ENCODE results near the gene ABHD12.
"Not testable (repeated sequence)": the region's sequence is repeated elsewhere in the genome, so short reads cannot be mapped to it uniquely, and the experiment has no call there.

Gene ABHD12

GRCh38 chr20:25353353-25353746 lies 37.3 kb downstream of the ABHD12 start:
- no peak for DNase-seq

- no peak for DNase-seq
These were observed 37.9 kb downstream of the ABHD12 start for GRCh38 chr20:25352746-25353145.

GRCh38 chr20:25351024-25351360 lies 39.6 kb downstream of the ABHD12 start:
- no peak for DNase-seq

DNA sequence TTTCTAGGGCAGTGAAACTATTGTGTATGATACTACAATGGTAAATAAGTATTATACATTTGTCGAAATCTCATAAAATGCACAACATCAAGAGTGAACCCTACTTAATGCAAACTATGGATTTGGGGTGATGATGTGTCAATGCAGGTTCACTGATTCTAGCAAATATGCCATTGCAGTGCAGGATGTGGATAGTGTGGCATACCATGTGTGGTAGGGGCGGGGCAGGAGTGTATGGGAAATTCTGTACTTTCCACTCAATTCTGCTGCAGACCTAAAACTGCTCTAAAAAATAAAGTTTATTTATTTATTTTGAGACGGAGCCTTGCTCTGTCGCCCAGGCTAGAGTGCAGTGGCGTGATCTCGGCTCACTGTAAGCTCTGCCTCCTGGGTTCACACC lies 44.3 kb downstream of the ABHD12 start:
- DNase-seq = no peak

- DNase-seq = no peak
These were observed 44.9 kb downstream of the ABHD12 start for GRCh38 chr20:25345721-25346120.

GRCh38 chr20:25344634-25345033 lies 46.0 kb downstream of the ABHD12 start:
- no peak for DNase-seq

- DNase-seq = peak; percentile 21
These were observed 48.6 kb downstream of the ABHD12 start for GRCh38 chr20:25341716-25342680.

DNA sequence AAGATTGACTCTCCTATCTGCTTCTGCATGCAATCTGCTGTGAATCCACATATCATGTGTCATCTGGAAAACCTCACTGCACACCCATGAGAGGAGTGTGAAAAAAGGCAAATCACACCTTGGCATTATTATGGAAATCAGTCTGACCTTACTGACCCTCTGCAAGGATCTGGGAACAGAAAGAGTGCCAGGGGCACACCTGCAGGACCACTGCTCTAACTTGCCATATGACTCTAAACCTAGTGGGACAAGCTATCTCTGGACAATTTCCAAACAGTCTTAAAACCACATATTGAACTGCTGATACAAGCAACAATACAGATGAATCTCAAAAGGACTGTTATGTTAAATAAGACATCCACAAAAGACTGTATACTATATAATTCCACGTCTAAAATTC lies 50.3 kb downstream of the ABHD12 start:
- no peak for DNase-seq

DNA sequence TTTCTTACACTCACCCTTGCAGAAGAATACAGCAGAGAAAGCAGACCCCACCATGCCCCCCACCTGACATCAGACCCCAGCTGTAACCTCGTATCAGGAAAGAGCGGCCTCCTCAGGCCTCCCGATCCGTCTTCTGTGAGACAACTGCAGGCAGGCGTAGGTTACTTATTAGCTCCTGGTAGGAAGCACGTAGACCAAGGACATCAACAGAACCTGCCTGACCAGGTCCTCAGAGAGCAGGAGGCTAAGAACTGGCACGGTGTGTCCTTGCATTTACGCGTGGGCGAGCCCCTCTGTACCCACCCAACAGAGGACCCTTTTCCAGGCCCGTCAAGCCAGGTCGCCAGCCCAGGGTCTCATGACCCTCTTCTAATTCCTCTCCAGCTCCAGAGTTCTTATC lies 51.0 kb downstream of the ABHD12 start:
- no peak for DNase-seq

DNA sequence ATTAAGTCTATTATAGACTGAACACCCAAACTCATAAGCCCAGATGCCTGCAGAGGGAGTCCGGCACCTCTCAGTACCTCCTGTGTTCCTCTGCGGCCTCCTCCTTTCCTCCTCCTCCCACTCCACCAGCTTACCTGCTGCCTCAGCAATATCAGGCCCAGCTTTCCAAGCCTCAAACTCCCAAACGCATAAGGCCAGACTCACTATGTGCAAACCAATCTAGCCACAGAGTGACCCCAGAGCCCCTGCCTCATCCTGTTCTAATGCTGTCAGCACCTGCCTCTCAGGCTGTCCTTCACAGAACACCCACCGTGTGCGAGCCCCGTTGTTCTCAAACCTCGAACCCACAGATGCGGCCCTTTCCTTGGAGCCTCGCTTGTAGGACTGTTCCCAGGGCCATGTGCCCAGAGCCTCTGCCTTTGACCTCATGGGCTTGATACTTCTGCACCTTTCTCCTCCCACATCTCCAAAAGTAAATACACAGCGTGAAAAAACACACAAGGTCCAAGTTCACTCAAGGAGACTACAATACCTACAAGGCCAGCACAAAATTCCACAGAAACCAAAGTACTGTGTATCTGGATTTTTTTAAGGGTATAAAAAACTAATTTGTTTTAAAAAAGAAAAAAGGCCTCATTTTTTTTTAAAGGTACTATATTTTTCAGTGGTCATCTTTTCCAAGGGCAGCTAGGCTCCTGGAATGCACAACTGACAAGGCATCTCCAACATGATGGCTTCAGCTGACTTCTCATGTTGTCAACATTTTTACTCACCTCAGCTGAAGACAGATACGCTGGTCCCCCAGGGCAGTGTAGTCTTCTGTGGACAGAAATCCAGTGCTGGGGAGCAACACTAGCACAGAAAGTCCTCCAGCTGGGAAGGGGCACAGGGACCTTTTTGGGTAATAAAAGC lies 52.3 kb downstream of the ABHD12 start:
- DNase-seq = no peak

- DNase-seq = peak; percentile 17
These were observed 53.8 kb downstream of the ABHD12 start for GRCh38 chr20:25336561-25337422.

DNA sequence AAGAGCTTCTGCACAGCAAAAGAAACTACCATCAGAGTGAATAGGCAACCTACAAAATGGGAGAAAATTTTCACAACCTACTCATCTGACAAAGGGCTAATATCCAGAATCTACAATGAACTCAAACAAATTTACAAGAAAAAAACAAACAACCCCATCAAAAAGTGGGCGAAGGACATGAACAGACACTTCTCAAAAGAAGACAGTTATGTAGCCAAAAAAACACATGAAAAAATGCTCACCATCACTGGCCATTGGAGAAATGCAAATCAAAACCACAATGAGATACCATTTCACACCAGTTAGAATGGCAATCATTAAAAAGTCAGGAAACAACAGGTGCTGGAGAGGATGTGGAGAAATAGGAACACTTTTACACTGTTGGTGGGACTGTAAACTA lies 55.7 kb downstream of the ABHD12 start:
- DNase-seq = not testable (repeated sequence)

DNA sequence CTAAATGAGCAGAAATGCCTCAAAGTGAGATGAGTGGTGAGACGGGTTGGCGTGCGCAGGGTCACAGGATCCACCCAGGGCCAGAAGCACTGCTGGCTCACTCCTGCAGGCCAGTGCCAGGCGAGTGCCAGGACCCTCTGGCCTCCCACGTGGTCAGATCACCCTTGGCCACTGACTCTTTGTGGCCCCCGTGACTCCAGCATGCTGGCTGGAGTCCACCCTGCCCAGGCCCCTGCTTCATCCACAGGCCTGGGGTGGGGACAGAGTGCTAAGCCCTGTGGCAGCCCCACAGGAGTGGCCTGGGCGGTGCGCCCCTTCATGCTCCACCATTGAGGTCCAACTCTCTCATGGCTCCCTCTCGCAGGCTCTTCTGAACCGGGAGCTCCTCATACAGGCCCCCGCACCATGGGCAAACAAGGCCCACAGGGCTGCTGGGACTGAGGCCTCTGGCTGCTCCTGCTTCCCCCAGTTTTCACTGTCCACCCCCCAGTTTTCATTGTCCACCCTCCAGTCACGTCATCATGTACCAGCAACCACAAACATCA lies 61.6 kb downstream of the ABHD12 start:
- DNase-seq = no peak

DNA sequence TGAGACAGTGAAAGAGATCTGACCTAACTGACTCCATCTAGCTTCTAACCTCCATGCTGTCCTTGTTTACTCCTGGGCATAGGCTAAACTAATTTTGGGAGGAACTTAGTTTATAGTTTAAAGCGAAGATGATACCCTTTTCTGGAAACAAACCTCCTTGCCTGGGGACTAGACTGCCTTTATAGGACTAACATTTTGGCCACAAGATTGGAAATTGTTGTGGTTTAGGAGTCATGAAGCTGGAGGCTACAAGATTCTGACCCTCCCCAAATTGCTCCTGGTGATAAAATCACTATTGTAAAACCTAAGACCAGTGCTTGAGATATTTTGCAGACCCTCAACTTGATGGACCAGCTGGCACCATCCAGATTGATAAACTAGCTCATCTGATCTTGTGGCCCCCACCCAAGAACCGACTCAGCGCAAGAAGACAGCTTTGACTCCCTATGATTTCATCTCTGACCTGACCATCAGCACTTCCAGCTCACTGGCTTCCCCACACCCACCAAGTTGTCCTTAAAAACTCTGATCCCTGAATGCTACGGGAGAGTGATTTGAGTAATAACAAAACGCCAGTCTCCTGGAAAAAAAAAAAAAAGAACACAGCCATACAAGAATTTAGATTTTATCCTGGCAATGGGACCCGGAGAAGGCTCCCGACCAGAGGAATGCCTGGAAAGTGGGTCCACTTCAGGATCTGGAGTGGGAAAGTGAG lies 63.0 kb downstream of the ABHD12 start:
- no peak for DNase-seq

DNA sequence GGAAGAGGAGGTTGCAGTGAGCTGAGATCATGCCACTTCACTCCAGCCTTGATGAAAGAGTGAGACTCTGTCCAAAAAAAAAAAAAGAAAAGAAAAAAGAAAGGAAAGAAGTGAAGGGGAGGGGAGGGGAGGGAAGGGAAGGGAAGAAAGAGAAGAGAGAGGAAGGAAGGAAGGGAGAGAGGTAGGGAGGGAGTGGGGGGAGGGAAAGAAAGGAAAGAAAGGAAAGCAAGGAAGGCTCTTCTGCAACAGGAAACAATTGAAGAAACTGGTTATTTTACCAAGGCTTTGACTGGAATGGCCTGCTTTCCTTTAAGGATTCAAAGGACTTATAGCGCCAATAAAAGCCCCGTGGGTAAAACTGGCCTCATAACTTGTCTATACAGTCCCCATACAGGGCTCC lies 64.6 kb downstream of the ABHD12 start:
- no peak for DNase-seq

DNA sequence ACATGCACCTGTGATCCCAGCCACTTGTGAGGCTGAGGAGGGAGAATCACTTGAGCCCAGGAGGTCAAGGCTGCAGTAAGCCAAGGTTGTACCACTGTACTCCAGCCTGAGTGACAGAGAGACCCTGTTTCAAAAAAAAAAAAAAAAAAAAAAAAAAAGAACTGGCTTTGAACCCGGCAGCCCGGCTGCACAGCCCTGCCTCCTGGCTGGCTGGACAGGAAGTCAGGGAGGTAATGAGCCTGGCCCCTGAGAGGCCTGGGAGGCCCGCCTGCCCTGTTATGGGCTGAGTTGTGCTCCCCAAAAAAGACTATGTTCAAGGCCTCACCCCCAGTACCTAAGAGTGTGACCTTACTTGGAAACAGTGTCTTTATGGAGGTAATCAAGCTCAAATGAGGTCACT lies 65.6 kb downstream of the ABHD12 start:
- DNase-seq = no peak

- DNase-seq = no peak
These were observed 66.2 kb downstream of the ABHD12 start for GRCh38 chr20:25324412-25324811.

- DNase-seq = no peak
These were observed 67.0 kb downstream of the ABHD12 start for GRCh38 chr20:25323496-25324246.

DNA sequence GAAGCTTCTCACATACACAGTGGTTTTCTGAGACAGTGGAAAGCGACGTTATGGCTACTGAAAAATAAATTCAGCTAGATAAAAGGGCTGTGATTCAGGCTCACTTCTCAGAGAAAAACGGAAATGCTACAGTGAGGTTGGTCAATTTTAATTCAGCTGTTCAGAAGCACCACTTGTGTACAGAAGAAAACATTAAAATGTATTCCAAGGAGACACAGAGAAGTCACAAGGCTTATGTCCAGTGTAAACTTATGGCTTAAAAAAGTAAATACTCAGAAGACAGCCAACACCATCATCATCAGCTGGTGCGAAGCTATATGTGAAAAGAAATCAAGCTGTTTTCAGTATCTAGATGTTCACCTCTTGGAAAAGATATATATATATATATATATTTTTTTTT lies 68.6 kb downstream of the ABHD12 start:
- no peak for DNase-seq

- DNase-seq = no peak
These were observed 69.3 kb downstream of the ABHD12 start for GRCh38 chr20:25321262-25321831.

Data from fibroblast of skin of right quadriceps (primary cell).